Stimulated activated CD4-positive, alpha-beta T cell treated with anti-CD3 and anti-CD28 coated beads, TNF-alpha, amount 100 ng/mL, for 4 hours (primary cell): Measurements from ENCODE around the gene RAB25.

Experiments used
- DNase-seq, 3 experiments: peaks; one replicate each; pipeline ENCODE4 v3.0.0-alpha.2; 2020; ENCODE audit warnings: low read depth in 3 of 3

RAB25 gene

GRCh38 chr1:156079762-156080161, 18.8 kb downstream of the RAB25 start:
- no peak for DNase-seq

GRCh38 chr1:156080241-156080862, 19.4 kb downstream of the RAB25 start:
- no peak for DNase-seq

- DNase-seq = no peak
Measured at GRCh38 chr1:156080863-156081179, 19.9 kb downstream of the RAB25 start.

GRCh38 chr1:156081180-156081916, 20.4 kb downstream of the RAB25 start:
- DNase-seq = peak in 1 of 3 experiments; percentile 18

GRCh38 chr1:156081917-156082308, 21.0 kb downstream of the RAB25 start:
- no peak for DNase-seq

GRCh38 chr1:156082309-156083091, 21.5 kb downstream of the RAB25 start, which contains the start of gene MEX3A:
TSS of gene MEX3A (minus strand) at chr1:156082465. CDS start at chr1:156081998, 467 bp downstream.
- peak in 1 of 3 experiments; percentile 24 for DNase-seq

GRCh38 chr1:156083800-156084790, 23.1 kb downstream of the RAB25 start:
- no peak for DNase-seq

- no peak for DNase-seq
Measured at GRCh38 chr1:156086256-156086662, 25.3 kb downstream of the RAB25 start.

GRCh38 chr1:156089704-156090103, 28.7 kb downstream of the RAB25 start:
- DNase-seq = no peak

GRCh38 chr1:156090138-156090839, 29.3 kb downstream of the RAB25 start:
- no peak for DNase-seq

- DNase-seq = peak; percentile 79 to 86 (median 84)
Measured at GRCh38 chr1:156090840-156091188, 29.9 kb downstream of the RAB25 start.

GRCh38 chr1:156091610-156092009, 30.6 kb downstream of the RAB25 start:
- DNase-seq = no peak

GRCh38 chr1:156095906-156096508, 35.0 kb downstream of the RAB25 start:
- DNase-seq = no peak

- DNase-seq = peak; percentile 64 to 78 (median 75)
Measured at GRCh38 chr1:156096640-156097391, 35.9 kb downstream of the RAB25 start.

- no peak for DNase-seq
Measured at GRCh38 chr1:156097499-156098178, 36.7 kb downstream of the RAB25 start.

- DNase-seq = no peak
Measured at GRCh38 chr1:156098784-156099183, 37.8 kb downstream of the RAB25 start.

GRCh38 chr1:156099282-156099681, 38.3 kb downstream of the RAB25 start:
- DNase-seq = no peak

GRCh38 chr1:156100205-156100995, 39.4 kb downstream of the RAB25 start:
- DNase-seq = no peak
